HepG2 (cell line): ENCODE measurements around the gene TEKT5. TPM values are rescaled to one million over a fixed set of nuclear protein-coding genes. Genes with fewer than 3 reads are reported as not detected.

ENCODE experiments used
- AGO2 ChIP-seq: fragments of 200-400 bp; formaldehyde crosslinking; optimal IDR thresholded peaks from 2 replicates; pipeline ENCODE3; 2017; ENCODE audit warnings: mild to moderate bottlenecking, low read depth, low read length, moderate library complexity
- ARNTL ChIP-seq: sonication (generic); formaldehyde crosslinking; IDR thresholded peaks from 2 replicates; pipeline ENCODE4 v1.4.0; 2020; ENCODE audit warnings: mild to moderate bottlenecking, missing genetic modification reagents
- CCAR2 ChIP-seq: fragments of 200-400 bp; formaldehyde crosslinking; optimal IDR thresholded peaks from 2 replicates; pipeline ENCODE3; 2018; ENCODE audit warnings: low read depth, mild to moderate bottlenecking, low read length, moderate library complexity
- CENPX ChIP-seq: sonication (generic); formaldehyde crosslinking; IDR thresholded peaks from 2 replicates; pipeline ENCODE4 v1.9.0; 2021; ENCODE audit warnings: mild to moderate bottlenecking, missing genetic modification reagents, moderate library complexity
- CREB1 ChIP-seq, 2 experiments: fragments of 450-650 bp in 1 of 2; IDR thresholded peaks; 2 replicates each; pipeline ENCODE4 v1.6.1; 2016 to 2017; ENCODE audit warnings: control low read depth in 1 of 2, mild to moderate bottlenecking in 1 of 2, missing compliant biosample characterization in 1 of 2, missing genetic modification characterization in 1 of 2
- CREM ChIP-seq, 2 experiments: sonication (generic) in 1 of 2; formaldehyde crosslinking in 1 of 2; IDR thresholded peaks; 2 replicates each; pipeline versions ENCODE4 v1.4.0 to v1.6.1; 2016 to 2020; ENCODE audit warnings: antibody characterized with exemption in 1 of 2, mild to moderate bottlenecking in 1 of 2, missing genetic modification reagents in 1 of 2
- FOXM1 ChIP-seq: sonication (generic); formaldehyde crosslinking; IDR thresholded peaks from 2 replicates; pipeline ENCODE4 v1.5.0; 2020; ENCODE audit warnings: missing genetic modification reagents
- JUNB ChIP-seq: sonication (generic); formaldehyde crosslinking; IDR thresholded peaks from 2 replicates; pipeline ENCODE4 v1.8.0; 2022; ENCODE audit warnings: missing genetic modification reagents, mild to moderate bottlenecking, borderline replicate concordance
- KDM3A ChIP-seq: IDR thresholded peaks from 2 replicates; pipeline ENCODE4 v1.6.1; 2018; ENCODE audit warnings: low read depth, missing compliant biosample characterization
- KDM6A ChIP-seq: IDR thresholded peaks from 2 replicates; pipeline ENCODE4 v1.6.1; 2016; ENCODE audit warnings: low read depth
- MIER2 ChIP-seq: IDR thresholded peaks from 2 replicates; pipeline ENCODE4 v1.6.1; 2016; ENCODE audit warnings: missing biosample characterization, missing genetic modification reagents
- NFATC3 ChIP-seq: sonication (generic); formaldehyde crosslinking; IDR thresholded peaks from 2 replicates; pipeline ENCODE4 v1.5.1; 2020; ENCODE audit warnings: mild to moderate bottlenecking, missing genetic modification reagents
- SATB2 ChIP-seq: sonication (generic); formaldehyde crosslinking; IDR thresholded peaks from 2 replicates; pipeline ENCODE4 v1.5.0; 2020; ENCODE audit warnings: missing genetic modification reagents
- SCMH1 ChIP-seq: sonication (generic); formaldehyde crosslinking; IDR thresholded peaks from 2 replicates; pipeline ENCODE4 v1.9.0; 2021; ENCODE audit warnings: missing genetic modification reagents, mild to moderate bottlenecking, borderline replicate concordance
- SKI ChIP-seq: fragments of 450-650 bp; IDR thresholded peaks from one replicate; pipeline ENCODE4 v1.6.1; 2018; ENCODE audit warnings: mild to moderate bottlenecking; ENCODE audit not compliant: partially characterized antibody
- TGIF2 ChIP-seq: IDR thresholded peaks from 2 replicates; pipeline ENCODE4 v1.6.1; 2016; ENCODE audit warnings: control low read depth, missing compliant biosample characterization
- TP53 ChIP-seq: sonication (generic); formaldehyde crosslinking; conservative IDR thresholded peaks from 2 replicates; pipeline ENCODE4 v1.4.0; 2020; ENCODE audit warnings: missing genetic modification reagents
- ZFP91 ChIP-seq: sonication (generic); formaldehyde crosslinking; IDR thresholded peaks from 2 replicates; pipeline ENCODE4 v1.9.0; 2022; ENCODE audit warnings: missing genetic modification reagents, mild to moderate bottlenecking, borderline replicate concordance
- ZMYM3 ChIP-seq: sonication (generic); formaldehyde crosslinking; IDR thresholded peaks from 2 replicates; pipeline ENCODE4 v1.5.1; 2020; ENCODE audit warnings: mild to moderate bottlenecking, missing genetic modification reagents
- ZNF121 ChIP-seq: sonication (generic); formaldehyde crosslinking; IDR thresholded peaks from 2 replicates; pipeline ENCODE4 v1.5.0; 2020; ENCODE audit warnings: mild to moderate bottlenecking, missing genetic modification reagents
- ZNF263 ChIP-seq: sonication (generic); formaldehyde crosslinking; IDR thresholded peaks from 2 replicates; pipeline ENCODE4 v1.4.0; 2020; ENCODE audit warnings: missing genetic modification reagents
- ZNF282 ChIP-seq: fragments of 450-650 bp; IDR thresholded peaks from 2 replicates; pipeline ENCODE4 v1.6.1; 2018; ENCODE audit not compliant: partially characterized antibody
- ZNF746 ChIP-seq: sonication (generic); formaldehyde crosslinking; IDR thresholded peaks from 2 replicates; pipeline ENCODE4 v1.8.0; 2022; ENCODE audit warnings: mild to moderate bottlenecking, missing genetic modification reagents
- polyA plus RNA-seq, 8 experiments: library from polyadenylated mRNA; depleted of rRNA in 3 of 8; stranded (reverse) in 7 of 8; unstranded in 1 of 8; fragments of >200 nt; fragmentation: Illumina TruSeq in 4 of 8; extraction: Trizol in 4 of 8; gene quantifications; 2 replicates each; pipeline versions ENCODE4 v1.2.1 to v1.2.3, GENCODE V29; 2011 to 2016; ENCODE audit warnings: low read depth in 4 of 8, missing spikeins in 1 of 8, mixed read lengths in 1 of 8; ENCODE audit not compliant: insufficient read depth in 1 of 8
- total RNA-seq, 5 experiments: library from RNA; depleted of rRNA; stranded (reverse); fragments of >200 nt; fragmentation: Illumina TruSeq; extraction: Trizol; gene quantifications; 2 replicates each; pipeline ENCODE4 v1.2.3, GENCODE V29; 2016; ENCODE audit warnings: low read depth in 1 of 5
- TF ChIP-seq, protein P1 (sequence below): sonication (generic); formaldehyde crosslinking; IDR thresholded peaks from 2 replicates; pipeline ENCODE4 v1.5.0; 2020; ENCODE audit warnings: mild to moderate bottlenecking, missing genetic modification reagents
- TF ChIP-seq, protein P2 (sequence below): sonication (generic); formaldehyde crosslinking; conservative IDR thresholded peaks from 2 replicates; pipeline ENCODE4 v1.8.0; 2022; ENCODE audit warnings: missing genetic modification reagents

TEKT5 gene
- total and polyA plus RNA-seq, 2 of the 13 experiments (the other 11 are each of a cell fraction or from before 2014, with no cell fraction given) = 0.16 TPM; not detected in 1

DNA sequence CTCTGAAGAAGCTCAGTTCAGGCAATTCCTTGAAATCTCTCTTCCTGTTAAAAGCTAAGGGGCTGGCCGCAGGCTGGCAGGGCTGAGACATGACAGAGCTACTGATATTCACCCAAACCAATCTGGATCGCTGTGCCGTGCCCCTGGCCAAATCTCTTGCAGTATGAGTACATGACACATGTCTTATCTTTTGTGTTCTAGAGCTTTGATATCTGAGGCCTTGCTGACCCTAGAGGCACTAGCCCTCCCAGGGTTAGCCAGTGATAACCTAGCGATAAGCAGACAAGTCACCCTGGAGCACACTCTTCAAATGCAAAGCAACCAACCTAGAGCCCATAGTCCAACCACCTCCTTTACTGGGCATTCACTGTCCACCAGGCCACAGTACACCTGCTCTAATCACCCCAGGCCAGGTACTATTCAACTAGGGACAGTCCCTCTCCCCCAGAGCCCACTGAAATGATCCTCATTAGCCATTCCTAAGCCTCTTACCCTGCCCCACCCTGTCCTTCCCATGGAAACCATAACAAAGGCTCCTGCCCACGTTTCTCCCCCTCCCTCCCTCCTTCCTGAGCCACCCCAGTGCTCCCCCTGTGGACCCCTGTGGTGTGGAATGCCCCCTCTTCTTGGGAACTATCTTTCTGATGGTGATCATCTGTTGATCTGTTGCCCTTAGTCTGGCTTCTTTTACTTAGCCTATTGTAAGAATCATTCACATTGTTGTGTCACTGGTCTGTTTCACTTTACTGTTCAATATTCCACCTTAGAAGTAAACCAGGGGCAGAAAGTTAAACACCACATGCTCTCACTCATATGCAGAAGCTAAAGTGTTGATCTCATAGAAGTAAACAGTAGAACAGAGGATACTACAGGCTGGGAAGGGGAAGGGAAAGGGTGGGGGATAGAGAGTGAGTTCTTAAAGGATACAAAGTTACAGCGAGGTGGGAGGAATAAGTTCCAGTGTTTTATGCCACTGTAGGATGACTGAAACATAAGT, 52.5 kb downstream of the TEKT5 start (continued):
- peak; percentile 31; the same call in 1 of the 2 replicates for TF ChIP-seq ARNTL (CRISPR knock-in tag)
- TF ChIP-seq TGIF2 (CRISPR knock-in tag) = no peak
- no peak for TF ChIP-seq JUNB (CRISPR knock-in tag)
- peak; percentile 53 for TF ChIP-seq ZMYM3 (CRISPR knock-in tag)
- TF ChIP-seq ZFP91 (CRISPR knock-in tag) = peak; percentile 59; the same call in 1 of the 2 replicates
- TF ChIP-seq ZNF121 (CRISPR knock-in tag) = no peak
- no peak for TF ChIP-seq KDM6A (CRISPR knock-in tag)
- peak; percentile 54; the same call in 1 of the 2 replicates for TF ChIP-seq CREM (IDR thresholded peaks at IDR 0.05)
- TF ChIP-seq CREM (CRISPR knock-in tag; IDR thresholded peaks at IDR 0.05) = no peak
- TF ChIP-seq CREB1 (IDR thresholded peaks at IDR 0.05) = no peak
- TF ChIP-seq CREB1 (CRISPR knock-in tag; IDR thresholded peaks at IDR 0.05) = no peak; the same call in 1 of the 2 replicates
- TF ChIP-seq, protein P1, sequence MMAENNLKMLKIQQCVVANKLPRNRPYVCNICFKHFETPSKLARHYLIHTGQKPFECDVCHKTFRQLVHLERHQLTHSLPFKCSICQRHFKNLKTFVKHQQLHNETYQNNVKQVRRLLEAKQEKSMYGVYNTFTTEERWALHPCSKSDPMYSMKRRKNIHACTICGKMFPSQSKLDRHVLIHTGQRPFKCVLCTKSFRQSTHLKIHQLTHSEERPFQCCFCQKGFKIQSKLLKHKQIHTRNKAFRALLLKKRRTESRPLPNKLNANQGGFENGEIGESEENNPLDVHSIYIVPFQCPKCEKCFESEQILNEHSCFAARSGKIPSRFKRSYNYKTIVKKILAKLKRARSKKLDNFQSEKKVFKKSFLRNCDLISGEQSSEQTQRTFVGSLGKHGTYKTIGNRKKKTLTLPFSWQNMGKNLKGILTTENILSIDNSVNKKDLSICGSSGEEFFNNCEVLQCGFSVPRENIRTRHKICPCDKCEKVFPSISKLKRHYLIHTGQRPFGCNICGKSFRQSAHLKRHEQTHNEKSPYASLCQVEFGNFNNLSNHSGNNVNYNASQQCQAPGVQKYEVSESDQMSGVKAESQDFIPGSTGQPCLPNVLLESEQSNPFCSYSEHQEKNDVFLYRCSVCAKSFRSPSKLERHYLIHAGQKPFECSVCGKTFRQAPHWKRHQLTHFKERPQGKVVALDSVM (CRISPR knock-in tag) = peak; percentile 40; the same call in 1 of the 2 replicates
- no peak for TF ChIP-seq SCMH1 (CRISPR knock-in tag)
- peak; percentile 71 for TF ChIP-seq ZNF263 (CRISPR knock-in tag)
- TF ChIP-seq SATB2 (CRISPR knock-in tag) = no peak
- no peak; the same call in none of the 2 replicates for TF ChIP-seq ZNF746 (CRISPR knock-in tag)
- peak; percentile 41 for TF ChIP-seq CCAR2
- no peak for TF ChIP-seq KDM3A (CRISPR knock-in tag)
- no peak for TF ChIP-seq AGO2
- TF ChIP-seq ZNF282 = no peak
- TF ChIP-seq FOXM1 (CRISPR knock-in tag) = 0 out of 2 replicates have a peak, but pooled peaks have one; percentile 50
- TF ChIP-seq, protein P2, sequence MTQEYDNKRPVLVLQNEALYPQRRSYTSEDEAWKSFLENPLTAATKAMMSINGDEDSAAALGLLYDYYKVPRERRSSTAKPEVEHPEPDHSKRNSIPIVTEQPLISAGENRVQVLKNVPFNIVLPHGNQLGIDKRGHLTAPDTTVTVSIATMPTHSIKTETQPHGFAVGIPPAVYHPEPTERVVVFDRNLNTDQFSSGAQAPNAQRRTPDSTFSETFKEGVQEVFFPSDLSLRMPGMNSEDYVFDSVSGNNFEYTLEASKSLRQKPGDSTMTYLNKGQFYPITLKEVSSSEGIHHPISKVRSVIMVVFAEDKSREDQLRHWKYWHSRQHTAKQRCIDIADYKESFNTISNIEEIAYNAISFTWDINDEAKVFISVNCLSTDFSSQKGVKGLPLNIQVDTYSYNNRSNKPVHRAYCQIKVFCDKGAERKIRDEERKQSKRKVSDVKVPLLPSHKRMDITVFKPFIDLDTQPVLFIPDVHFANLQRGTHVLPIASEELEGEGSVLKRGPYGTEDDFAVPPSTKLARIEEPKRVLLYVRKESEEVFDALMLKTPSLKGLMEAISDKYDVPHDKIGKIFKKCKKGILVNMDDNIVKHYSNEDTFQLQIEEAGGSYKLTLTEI (CRISPR knock-in tag) = no peak
- no peak for TF ChIP-seq CENPX (CRISPR knock-in tag)
- no peak for TF ChIP-seq MIER2 (CRISPR knock-in tag)
- no peak for TF ChIP-seq TP53 (CRISPR knock-in tag)
- no peak for TF ChIP-seq NFATC3 (CRISPR knock-in tag)
- TF ChIP-seq SKI = no peak
